HepG2 (cell line): ENCODE measurements around the gene TPRA1. TPM values are rescaled to one million over a fixed set of nuclear protein-coding genes. Genes with fewer than 3 reads are reported as not detected.

ENCODE experiments used
- CEBPB ChIP-seq: IDR thresholded peaks from 2 replicates; pipeline ENCODE4 v1.6.1; 2011; ENCODE audit warnings: low read depth, low read length, improper control_type of control experiment, borderline replicate concordance
- GTF2F1 ChIP-seq: fragments of 150-350 bp; IDR thresholded peaks from 2 replicates; pipeline ENCODE4 v1.6.1; 2014; ENCODE audit warnings: low read length
- HMG20A ChIP-seq: IDR thresholded peaks from 2 replicates; pipeline ENCODE4 v1.6.1; 2016; ENCODE audit warnings: borderline replicate concordance
- IRF1 ChIP-seq: sonication (generic); formaldehyde crosslinking; IDR thresholded peaks from 2 replicates; pipeline ENCODE4 v1.4.0; 2020; ENCODE audit warnings: low read depth, mild to moderate bottlenecking, missing genetic modification reagents
- KDM3A ChIP-seq: IDR thresholded peaks from 2 replicates; pipeline ENCODE4 v1.6.1; 2018; ENCODE audit warnings: low read depth, missing compliant biosample characterization
- KLF13 ChIP-seq: sonication (generic); formaldehyde crosslinking; IDR thresholded peaks from 2 replicates; pipeline ENCODE4 v1.4.0; 2020; ENCODE audit warnings: mild to moderate bottlenecking, missing genetic modification reagents
- MTF2 ChIP-seq: sonication (generic); formaldehyde crosslinking; IDR thresholded peaks from 2 replicates; pipeline ENCODE4 v1.5.0; 2020; ENCODE audit warnings: missing genetic modification reagents, borderline replicate concordance
- POLR2A ChIP-seq, 2 experiments: IDR thresholded peaks; 2 replicates each; pipeline ENCODE4 v1.6.1; 2011; ENCODE audit warnings: low read depth in 2 of 2, low read length in 2 of 2, mild to moderate bottlenecking in 1 of 2, moderate library complexity in 1 of 2; ENCODE audit not compliant: insufficient read depth in 1 of 2
- SP140L ChIP-seq: sonication (generic); formaldehyde crosslinking; IDR thresholded peaks from 2 replicates; pipeline ENCODE4 v1.4.0; 2020; ENCODE audit warnings: missing genetic modification reagents, borderline replicate concordance
- ZFP36L1 ChIP-seq: sonication (generic); formaldehyde crosslinking; IDR thresholded peaks from 2 replicates; pipeline ENCODE4 v1.8.0; 2022; ENCODE audit warnings: mild to moderate bottlenecking, missing genetic modification reagents, moderate library complexity
- ZNF614 ChIP-seq: IDR thresholded peaks from 2 replicates; pipeline ENCODE4 v1.6.1; 2018; ENCODE audit warnings: missing biosample characterization, missing genetic modification reagents, inconsistent platforms, borderline replicate concordance
- ZNF644 ChIP-seq: IDR thresholded peaks from 2 replicates; pipeline ENCODE4 v1.6.1; 2016; ENCODE audit warnings: low read depth
- polyA plus RNA-seq, 8 experiments: library from polyadenylated mRNA; depleted of rRNA in 3 of 8; stranded (reverse) in 7 of 8; unstranded in 1 of 8; fragments of >200 nt; fragmentation: Illumina TruSeq in 4 of 8; extraction: Trizol in 4 of 8; gene quantifications; 2 replicates each; pipeline versions ENCODE4 v1.2.1 to v1.2.3, GENCODE V29; 2011 to 2016; ENCODE audit warnings: low read depth in 4 of 8, missing spikeins in 1 of 8, mixed read lengths in 1 of 8; ENCODE audit not compliant: insufficient read depth in 1 of 8
- total RNA-seq, 5 experiments: library from RNA; depleted of rRNA; stranded (reverse); fragments of >200 nt; fragmentation: Illumina TruSeq; extraction: Trizol; gene quantifications; 2 replicates each; pipeline ENCODE4 v1.2.3, GENCODE V29; 2016; ENCODE audit warnings: low read depth in 1 of 5
- TF ChIP-seq, protein P1 (sequence below): sonication (generic); formaldehyde crosslinking; IDR thresholded peaks from one replicate; pipeline ENCODE4 v1.5.1; 2020; ENCODE audit warnings: mild to moderate bottlenecking, missing genetic modification reagents; ENCODE audit errors: not compliant biosample characterization
- TF ChIP-seq, protein P2 (sequence below): sonication (generic); formaldehyde crosslinking; IDR thresholded peaks from 2 replicates; pipeline ENCODE4 v1.8.1; 2022; ENCODE audit warnings: mild to moderate bottlenecking, missing genetic modification reagents
- TF ChIP-seq, protein P3 (sequence below): sonication (generic); formaldehyde crosslinking; IDR thresholded peaks from 2 replicates; pipeline ENCODE4 v1.4.0; 2020; ENCODE audit warnings: mild to moderate bottlenecking, missing genetic modification reagents
- TF ChIP-seq, protein P4 (sequence below): IDR thresholded peaks from 2 replicates; pipeline ENCODE4 v1.6.1; 2016

TPRA1 gene
- total and polyA plus RNA-seq, 2 of the 13 experiments (the other 11 are each of a cell fraction or from before 2014, with no cell fraction given) = 25.4 to 25.8 TPM

GRCh38 chr3:127628788-127629466 lies 38.4 kb upstream of the TPRA1 start, which contains the start of gene PODXL2 (continued):
- TF ChIP-seq, protein P1, sequence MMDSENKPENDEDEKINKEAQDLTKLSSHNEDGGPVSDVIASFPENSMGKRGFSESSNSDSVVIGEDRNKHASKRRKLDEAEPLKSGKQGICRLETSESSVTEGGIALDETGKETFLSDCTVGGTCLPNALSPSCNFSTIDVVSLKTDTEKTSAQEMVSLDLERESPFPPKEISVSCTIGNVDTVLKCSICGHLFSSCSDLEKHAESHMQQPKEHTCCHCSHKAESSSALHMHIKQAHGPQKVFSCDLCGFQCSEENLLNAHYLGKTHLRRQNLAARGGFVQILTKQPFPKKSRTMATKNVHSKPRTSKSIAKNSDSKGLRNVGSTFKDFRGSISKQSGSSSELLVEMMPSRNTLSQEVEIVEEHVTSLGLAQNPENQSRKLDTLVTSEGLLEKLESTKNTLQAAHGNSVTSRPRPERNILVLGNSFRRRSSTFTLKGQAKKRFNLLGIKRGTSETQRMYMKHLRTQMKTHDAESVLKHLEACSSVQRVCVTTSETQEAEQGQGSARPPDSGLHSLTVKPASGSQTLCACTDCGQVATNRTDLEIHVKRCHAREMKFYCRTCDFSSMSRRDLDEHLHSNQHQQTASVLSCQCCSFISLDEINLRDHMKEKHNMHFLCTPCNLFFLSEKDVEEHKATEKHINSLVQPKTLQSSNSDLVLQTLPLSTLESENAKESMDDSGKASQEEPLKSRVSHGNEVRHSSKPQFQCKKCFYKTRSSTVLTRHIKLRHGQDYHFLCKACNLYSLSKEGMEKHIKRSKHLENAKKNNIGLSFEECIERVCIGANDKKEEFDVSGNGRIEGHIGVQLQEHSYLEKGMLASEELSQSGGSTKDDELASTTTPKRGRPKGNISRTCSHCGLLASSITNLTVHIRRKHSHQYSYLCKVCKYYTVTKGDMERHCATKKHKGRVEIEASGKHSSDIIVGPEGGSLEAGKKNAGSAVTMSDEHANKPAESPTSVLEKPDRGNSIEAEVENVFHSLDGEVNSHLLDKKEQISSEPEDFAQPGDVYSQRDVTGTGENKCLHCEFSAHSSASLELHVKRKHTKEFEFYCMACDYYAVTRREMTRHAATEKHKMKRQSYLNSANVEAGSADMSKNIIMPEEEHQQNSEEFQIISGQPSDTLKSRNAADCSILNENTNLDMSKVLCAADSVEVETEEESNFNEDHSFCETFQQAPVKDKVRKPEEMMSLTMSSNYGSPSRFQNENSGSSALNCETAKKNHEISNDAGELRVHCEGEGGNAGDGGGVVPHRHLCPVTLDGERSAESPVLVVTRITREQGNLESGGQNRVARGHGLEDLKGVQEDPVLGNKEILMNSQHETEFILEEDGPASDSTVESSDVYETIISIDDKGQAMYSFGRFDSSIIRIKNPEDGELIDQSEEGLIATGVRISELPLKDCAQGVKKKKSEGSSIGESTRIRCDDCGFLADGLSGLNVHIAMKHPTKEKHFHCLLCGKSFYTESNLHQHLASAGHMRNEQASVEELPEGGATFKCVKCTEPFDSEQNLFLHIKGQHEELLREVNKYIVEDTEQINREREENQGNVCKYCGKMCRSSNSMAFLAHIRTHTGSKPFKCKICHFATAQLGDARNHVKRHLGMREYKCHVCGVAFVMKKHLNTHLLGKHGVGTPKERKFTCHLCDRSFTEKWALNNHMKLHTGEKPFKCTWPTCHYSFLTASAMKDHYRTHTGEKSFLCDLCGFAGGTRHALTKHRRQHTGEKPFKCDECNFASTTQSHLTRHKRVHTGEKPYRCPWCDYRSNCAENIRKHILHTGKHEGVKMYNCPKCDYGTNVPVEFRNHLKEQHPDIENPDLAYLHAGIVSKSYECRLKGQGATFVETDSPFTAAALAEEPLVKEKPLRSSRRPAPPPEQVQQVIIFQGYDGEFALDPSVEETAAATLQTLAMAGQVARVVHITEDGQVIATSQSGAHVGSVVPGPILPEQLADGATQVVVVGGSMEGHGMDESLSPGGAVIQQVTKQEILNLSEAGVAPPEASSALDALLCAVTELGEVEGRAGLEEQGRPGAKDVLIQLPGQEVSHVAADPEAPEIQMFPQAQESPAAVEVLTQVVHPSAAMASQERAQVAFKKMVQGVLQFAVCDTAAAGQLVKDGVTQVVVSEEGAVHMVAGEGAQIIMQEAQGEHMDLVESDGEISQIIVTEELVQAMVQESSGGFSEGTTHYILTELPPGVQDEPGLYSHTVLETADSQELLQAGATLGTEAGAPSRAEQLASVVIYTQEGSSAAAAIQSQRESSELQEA (CRISPR knock-in tag) = no peak
- no peak for TF ChIP-seq ZNF644 (CRISPR knock-in tag)
- TF ChIP-seq ZNF614 (CRISPR knock-in tag) = no peak
- 0 out of 2 replicates have a peak, but pooled peaks have one; percentile 55 for TF ChIP-seq KDM3A (CRISPR knock-in tag)
- 0 out of 2 replicates have a peak, but pooled peaks have one; percentile 53 for TF ChIP-seq IRF1
- TF ChIP-seq POLR2A (IDR thresholded peaks at IDR 0.05; ENCODE audit: insufficient read depth in 1 of 2, low read depth in 2 of 2, low read length in 2 of 2) = peak in 1 of 2 experiments; percentile 32; a peak in 1 of 4 replicates
- TF ChIP-seq MTF2 (CRISPR knock-in tag) = 0 out of 2 replicates have a peak, but pooled peaks have one; percentile 43
- no peak for TF ChIP-seq HMG20A
- TF ChIP-seq CEBPB = no peak
- no peak for TF ChIP-seq KLF13 (CRISPR knock-in tag)
- TF ChIP-seq GTF2F1 = no peak
- TF ChIP-seq SP140L = no peak
- TF ChIP-seq, protein P2, sequence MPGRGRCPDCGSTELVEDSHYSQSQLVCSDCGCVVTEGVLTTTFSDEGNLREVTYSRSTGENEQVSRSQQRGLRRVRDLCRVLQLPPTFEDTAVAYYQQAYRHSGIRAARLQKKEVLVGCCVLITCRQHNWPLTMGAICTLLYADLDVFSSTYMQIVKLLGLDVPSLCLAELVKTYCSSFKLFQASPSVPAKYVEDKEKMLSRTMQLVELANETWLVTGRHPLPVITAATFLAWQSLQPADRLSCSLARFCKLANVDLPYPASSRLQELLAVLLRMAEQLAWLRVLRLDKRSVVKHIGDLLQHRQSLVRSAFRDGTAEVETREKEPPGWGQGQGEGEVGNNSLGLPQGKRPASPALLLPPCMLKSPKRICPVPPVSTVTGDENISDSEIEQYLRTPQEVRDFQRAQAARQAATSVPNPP (CRISPR knock-in tag) = no peak
- TF ChIP-seq, protein P3, sequence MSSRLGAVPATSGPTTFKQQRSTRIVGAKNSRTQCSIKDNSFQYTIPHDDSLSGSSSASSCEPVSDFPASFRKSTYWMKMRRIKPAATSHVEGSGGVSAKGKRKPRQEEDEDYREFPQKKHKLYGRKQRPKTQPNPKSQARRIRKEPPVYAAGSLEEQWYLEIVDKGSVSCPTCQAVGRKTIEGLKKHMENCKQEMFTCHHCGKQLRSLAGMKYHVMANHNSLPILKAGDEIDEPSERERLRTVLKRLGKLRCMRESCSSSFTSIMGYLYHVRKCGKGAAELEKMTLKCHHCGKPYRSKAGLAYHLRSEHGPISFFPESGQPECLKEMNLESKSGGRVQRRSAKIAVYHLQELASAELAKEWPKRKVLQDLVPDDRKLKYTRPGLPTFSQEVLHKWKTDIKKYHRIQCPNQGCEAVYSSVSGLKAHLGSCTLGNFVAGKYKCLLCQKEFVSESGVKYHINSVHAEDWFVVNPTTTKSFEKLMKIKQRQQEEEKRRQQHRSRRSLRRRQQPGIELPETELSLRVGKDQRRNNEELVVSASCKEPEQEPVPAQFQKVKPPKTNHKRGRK (CRISPR knock-in tag) = no peak
- TF ChIP-seq ZFP36L1 (CRISPR knock-in tag) = 0 out of 2 replicates have a peak, but pooled peaks have one; percentile 43
- TF ChIP-seq, protein P4, sequence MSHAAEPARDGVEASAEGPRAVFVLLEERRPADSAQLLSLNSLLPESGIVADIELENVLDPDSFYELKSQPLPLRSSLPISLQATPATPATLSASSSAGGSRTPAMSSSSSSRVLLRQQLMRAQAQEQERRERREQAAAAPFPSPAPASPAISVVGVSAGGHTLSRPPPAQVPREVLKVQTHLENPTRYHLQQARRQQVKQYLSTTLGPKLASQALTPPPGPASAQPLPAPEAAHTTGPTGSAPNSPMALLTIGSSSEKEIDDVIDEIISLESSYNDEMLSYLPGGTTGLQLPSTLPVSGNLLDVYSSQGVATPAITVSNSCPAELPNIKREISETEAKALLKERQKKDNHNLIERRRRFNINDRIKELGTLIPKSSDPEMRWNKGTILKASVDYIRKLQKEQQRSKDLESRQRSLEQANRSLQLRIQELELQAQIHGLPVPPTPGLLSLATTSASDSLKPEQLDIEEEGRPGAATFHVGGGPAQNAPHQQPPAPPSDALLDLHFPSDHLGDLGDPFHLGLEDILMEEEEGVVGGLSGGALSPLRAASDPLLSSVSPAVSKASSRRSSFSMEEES = peak; percentile 42; the same call in 1 of the 2 replicates
